Fibroblast of mammary gland (primary cell): ENCODE results near the gene DAB2IP.

Experiments used
- DNase-seq: peaks from one replicate; pipeline ENCODE4 v3.0.0-alpha.2; 2010; ENCODE audit warnings: low read depth
- H3K4me3 ChIP-seq: 2 replicates; pipeline ENCODE4 v1.5.1; 2011; ENCODE audit warnings: low read depth, mild to moderate bottlenecking, low read length, moderate library complexity; ENCODE audit not compliant: control insufficient read depth
- TF ChIP-seq, protein P1 (sequence below): conservative IDR thresholded peaks from 2 replicates; pipeline ENCODE4 v1.5.1; 2011; ENCODE audit warnings: low read depth, low read length, inconsistent platforms; ENCODE audit not compliant: control insufficient read depth, insufficient read depth

Gene DAB2IP

DNA sequence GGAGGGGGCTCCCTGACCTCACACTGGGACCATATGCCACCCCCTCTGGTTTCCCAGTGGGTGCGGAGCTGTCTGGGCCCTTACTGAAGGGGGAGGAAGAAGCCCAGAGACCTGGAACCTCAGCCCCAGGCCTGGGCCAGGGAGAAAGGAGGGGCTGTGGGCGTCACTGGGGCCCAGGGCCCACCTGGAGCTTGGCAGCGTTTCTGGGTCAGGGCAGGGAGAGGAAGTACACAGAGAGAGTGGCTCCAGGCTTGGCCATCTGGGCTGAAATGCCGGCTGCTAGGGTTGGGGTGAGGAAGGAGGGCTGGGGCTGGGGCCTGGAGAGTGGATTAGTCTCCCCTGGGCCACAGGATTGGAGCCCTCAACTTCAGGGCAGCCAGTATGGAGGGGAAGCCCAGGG lies 6.4 kb upstream of the DAB2IP start:
- DNase-seq, result no peak
- no peak overlapping the region for H3K4me3 ChIP-seq
- TF ChIP-seq, protein P1, sequence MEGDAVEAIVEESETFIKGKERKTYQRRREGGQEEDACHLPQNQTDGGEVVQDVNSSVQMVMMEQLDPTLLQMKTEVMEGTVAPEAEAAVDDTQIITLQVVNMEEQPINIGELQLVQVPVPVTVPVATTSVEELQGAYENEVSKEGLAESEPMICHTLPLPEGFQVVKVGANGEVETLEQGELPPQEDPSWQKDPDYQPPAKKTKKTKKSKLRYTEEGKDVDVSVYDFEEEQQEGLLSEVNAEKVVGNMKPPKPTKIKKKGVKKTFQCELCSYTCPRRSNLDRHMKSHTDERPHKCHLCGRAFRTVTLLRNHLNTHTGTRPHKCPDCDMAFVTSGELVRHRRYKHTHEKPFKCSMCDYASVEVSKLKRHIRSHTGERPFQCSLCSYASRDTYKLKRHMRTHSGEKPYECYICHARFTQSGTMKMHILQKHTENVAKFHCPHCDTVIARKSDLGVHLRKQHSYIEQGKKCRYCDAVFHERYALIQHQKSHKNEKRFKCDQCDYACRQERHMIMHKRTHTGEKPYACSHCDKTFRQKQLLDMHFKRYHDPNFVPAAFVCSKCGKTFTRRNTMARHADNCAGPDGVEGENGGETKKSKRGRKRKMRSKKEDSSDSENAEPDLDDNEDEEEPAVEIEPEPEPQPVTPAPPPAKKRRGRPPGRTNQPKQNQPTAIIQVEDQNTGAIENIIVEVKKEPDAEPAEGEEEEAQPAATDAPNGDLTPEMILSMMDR, result no peak

DNA sequence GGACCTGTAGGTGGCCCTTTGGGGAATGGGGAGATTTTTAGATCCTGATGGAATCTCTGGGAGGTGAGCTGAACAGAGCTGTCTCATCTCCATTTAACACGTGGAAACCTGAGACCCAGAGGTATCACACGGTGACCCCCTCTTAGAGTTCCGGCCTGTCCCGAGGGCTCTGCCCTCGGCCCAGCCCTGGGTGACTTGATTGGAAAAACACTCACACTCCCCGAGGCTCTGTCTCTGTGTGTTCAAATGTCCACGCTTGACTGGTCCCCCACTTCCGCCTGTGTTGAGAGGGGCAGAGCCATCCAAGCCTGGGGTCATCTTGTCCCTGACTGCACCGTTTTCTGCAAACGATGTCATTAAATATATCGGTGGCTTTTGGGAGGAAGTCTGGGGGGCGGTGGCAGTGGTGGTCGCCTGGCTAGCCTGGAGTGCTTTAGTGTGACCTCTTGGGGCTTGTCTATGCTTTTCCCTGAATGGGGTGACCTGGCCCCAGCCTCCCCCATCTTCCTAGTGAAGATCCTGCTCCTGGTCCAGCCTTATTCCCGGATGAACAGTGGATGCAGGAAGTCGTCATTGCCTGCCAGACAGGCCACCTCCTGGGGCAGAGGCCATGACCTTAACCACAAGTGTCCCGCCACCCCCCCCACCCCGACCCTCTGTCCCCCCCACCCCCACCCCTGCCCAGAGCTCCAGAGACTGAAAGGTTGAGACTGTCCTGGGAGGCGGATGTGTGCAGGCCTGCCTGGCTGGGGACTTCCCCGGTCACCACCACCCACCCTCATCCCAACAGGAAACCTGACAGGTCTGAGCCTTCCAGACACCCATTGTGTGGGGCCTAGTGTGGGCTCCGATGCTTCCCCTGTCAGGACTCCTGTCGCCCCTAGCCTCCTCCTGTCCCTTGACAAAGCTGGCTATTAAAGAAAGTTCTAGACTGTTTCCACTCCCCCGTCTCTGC lies 5.3 kb upstream of the DAB2IP start:
- no peak for DNase-seq

DNA sequence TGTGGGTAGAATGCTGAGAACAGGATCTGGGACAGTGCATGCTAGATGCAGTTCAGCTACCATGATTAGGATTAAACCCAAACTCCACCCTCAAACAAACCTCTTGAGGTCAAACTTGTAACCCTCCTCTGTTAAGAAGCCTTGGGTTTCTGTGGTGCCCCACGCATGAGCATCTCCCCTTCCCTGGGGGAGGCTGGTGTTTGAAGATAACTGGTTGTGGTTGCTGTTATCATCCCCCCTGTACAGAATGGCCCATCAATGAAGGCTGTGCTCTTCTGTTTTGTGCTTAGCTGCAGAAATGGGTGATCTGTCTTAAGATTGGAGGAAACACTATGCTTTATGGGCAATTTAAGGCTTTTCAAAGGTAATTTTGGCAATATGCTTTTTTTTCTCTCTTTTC lies 4.4 kb upstream of the DAB2IP start:
- TF ChIP-seq, protein P1, result no peak
- H3K4me3 ChIP-seq, result no peak overlapping the region
- no peak for DNase-seq

More for the DNA sequence above, 5.3 kb upstream of the DAB2IP start:
- no peak overlapping the region for H3K4me3 ChIP-seq
- TF ChIP-seq, protein P1, result no peak

DNA sequence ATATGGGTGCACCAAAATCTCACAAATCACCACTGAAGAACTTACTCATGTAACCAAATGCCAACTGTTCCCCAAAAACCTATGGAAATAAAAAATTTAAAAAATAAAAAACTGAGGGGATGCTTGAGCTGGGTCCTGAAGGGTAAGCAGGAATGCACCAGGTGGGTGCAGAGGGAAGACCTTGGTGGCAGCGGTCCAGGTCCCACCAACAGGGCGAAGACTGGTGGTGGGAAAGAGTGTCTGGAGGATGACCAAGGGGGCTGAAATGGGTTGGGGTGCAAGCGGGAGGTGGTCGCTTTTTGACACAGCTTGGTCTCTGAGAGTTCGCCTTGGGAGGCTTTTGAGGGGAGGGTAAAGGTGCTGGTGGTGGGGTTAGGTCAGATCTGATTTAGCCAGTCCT lies 3.3 kb upstream of the DAB2IP start:
- TF ChIP-seq, protein P1, result no peak
- DNase-seq, result no peak
- no peak overlapping the region for H3K4me3 ChIP-seq

DNA sequence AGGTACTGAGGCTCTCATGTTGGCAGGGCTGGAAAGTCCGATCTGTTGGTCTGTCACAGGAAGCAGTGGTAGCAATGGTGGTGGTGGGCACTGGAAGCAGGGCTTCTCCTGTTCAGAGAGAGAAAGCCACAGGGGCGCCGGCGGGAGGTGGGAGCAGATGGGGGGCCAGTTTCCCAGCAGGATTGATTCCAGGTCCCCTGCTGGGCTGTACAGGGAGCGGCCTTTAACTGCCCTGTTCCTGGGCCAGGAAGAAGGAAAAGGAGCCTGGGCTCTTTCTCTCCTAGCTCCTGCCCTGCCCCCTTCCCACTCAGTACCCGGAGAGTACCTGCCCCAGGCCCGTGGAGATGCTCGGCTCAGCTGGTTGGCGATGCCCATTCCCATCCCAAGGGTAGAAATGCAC lies 2.6 kb upstream of the DAB2IP start:
- DNase-seq, result no peak
- H3K4me3 ChIP-seq, result no peak overlapping the region
- TF ChIP-seq, protein P1, result no peak

DNA sequence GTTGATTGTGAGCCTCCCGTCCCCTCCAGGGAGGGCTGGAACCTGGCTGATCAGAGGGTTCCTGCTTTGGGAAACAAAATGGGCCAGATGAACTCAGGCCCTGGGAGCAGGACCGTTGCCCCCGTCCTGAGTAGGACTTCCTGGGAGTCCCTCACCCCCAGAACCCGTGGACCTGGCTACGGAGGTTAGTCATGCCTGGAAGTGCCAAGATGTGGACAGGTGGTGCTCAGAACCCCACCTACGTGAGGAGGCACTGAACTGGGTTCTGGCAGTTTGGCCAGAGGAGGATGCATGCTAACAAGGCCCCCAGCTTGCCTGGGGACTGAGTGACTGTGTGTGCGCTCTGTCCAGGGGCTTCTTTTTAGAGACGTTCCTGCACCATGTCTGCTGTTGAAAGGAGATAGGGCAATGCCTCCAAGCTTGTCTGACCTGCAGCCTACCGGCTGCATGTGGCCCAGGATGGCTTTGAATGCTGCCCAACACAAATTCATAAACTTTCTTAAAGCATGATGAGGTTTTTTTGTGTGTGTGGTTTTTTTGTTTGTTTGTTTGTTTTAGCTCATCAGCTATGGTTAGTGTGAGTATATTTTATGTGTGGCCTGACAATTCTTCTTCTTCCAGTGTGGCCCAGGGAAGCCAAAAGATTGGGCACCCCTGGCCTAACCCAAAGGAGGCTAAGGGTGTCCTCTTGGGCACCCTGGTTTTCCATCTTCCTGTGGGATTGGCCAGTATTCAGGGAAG lies 1.8 kb upstream of the DAB2IP start:
- no peak for DNase-seq
- H3K4me3 ChIP-seq, result no peak overlapping the region
- TF ChIP-seq, protein P1, result no peak
